Endometrial microvascular endothelial cells (primary cell): ENCODE data around the gene IPP. TPM values are rescaled to one million over a fixed set of nuclear protein-coding genes. Genes with fewer than 3 reads are reported as not detected.

Experiments used
- in situ Hi-C: cut with HindIII; loops from 2 replicates; pipeline ENCODE4 v1.10.0; 2017; ENCODE audit warnings: low sequenced_read_pairs, low pct_unique_long_range_greater_than_20kb; ENCODE audit errors: inconsistent ontology term
- total RNA-seq: library from RNA; depleted of rRNA; stranded (reverse); fragments of >200 nt; gene quantifications from one replicate; pipeline ENCODE4 v1.2.3, GENCODE V29; 2015; ENCODE audit errors: inconsistent ontology term

Gene IPP
- total RNA-seq, 1 donor from 2014 or later: 8.5 TPM

DNA sequence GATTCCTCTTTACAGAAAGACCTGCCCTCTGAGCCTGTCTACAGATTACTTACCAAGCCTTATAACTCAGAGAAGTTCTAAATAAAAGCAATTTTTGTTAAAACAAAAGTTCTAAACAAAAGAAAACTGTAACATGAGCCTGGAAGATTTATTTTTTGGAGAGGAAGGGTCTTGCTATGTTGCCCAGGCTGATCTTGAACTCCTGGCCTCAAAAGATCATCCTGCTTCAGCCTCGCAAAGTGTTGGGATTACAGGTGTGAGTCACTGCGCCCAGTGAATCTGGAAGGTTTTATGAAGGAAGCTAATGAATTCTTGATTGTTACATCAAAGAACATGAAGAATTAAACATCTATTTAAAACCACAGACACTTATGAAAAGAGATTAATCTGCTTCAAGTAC, 91.2 kb downstream of the IPP start:
- in situ Hi-C loops: no loop called here

DNA sequence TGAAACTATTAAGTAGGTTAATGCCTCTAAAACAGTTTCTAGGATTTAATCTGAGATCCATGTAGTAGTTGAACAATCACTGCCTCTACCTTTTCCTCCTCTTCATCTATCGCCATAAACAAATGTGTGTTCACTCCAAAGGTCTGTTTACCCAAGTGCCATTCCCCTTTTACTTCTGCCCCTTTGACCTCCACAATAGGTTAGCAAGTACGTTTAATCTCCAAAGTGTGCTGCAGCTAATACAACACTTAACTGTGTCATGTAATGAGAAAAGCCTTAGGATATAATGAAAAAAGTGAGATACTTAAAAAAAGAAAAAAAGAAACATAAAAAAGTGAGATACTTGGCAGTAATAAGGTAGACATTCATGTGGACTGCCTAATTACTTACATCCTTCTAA, 92.3 kb downstream of the IPP start:
- in situ Hi-C loops: no loop called here

DNA sequence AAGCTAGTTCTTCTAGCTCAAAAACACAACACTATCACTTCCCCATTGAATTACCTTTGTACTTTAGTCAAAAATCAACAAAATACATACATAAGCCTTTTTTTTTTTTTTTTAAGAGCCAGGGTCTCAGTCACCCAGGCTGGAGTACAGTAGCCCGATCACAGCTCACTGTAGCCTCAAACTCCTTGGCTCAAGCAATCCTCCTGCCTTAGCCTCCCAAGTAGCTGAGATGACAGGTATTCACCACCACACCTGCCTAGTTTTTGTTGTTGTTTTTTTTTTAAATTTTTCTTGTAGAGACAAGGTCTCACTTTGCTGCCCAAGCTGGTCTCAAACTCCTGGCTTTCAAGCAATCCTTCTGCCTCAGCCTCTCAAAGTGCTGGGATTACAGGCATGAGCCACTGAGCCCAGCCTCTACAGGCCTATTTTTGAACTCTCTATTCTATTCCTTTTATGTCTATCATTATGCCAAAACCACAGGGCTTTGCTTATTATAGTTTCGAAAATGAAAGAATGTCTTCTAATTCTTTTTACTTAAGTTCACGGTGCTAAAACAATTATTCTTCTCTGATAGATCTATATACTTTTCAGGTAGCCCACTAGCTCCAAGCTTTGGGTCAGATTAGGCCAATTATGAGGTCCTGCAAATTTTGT, 93.8 kb downstream of the IPP start:
- in situ Hi-C loops: no loop called here

DNA sequence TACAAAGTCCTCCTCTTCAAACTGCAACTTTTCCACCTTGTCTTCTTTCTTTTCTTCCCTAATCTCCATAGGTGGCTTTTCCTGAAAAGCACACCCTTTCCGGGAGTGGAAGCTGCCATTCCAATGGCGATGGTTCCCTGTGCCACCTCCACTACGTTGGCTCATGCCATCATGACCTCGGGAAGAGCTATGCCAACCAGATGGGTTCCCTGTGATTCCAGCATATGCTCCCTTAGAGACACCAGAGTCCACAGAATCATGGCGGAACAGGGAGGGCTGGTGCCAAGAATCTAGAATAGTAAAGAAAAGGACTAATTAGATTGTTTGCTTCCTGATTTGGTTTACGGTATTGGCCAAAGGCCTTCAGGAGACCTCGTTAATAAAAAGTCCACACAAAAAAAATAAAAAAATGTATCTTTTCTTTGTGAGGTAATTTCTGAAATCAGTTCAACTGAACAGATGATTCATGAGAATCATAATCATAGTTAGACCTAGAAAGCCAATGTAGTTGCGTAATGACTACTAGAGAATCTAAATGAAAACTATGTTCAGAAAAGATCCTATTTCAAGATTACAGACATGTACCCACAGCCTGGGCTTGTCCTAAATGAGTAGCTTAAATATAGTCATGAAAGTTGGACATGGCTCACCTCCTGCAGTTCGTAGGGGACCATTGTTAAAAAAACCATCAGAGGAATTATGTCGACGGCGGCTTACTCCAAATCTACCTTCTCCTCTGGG, 95.7 kb downstream of the IPP start:
- in situ Hi-C loops: no loop called here

Other genes with a start within 250 kb of the IPP start
- gene PRDX1, start 228.8 kb downstream of the IPP start, total RNA-seq: 1,007 TPM
- gene AKR1A1, start 199.8 kb downstream of the IPP start, total RNA-seq: 114 TPM
- gene NASP, start 166.6 kb downstream of the IPP start, total RNA-seq: 105 TPM
- gene CCDC17, start 126.6 kb downstream of the IPP start, total RNA-seq: not detected
- gene GPBP1L1, start 64.1 kb downstream of the IPP start, total RNA-seq: 54.6 TPM
- gene TMEM69, start 62.5 kb downstream of the IPP start, total RNA-seq: 50.3 TPM
- gene MAST2, start 53.0 kb upstream of the IPP start, total RNA-seq: 17.6 TPM